MM.1S (cell line): ENCODE measurements around the gene CLSTN1.

Experiments
- EZH2 ChIP-seq: fragments of 300-600 bp; sonication (generic); optimal IDR thresholded peaks from 2 replicates; pipeline ENCODE3; 2017; ENCODE audit warnings: low read depth, mild to moderate bottlenecking, antibody characterized with exemption, low read length, mixed read lengths
- EZH2phosphoT487 ChIP-seq: fragments of 300-600 bp; sonication (generic); IDR thresholded peaks from 2 replicates; pipeline ENCODE4 v1.6.1; 2018; ENCODE audit warnings: antibody characterized with exemption, low read length
- TF ChIP-seq, protein P1 (sequence below): fragments of 300-600 bp; sonication (generic); IDR thresholded peaks from 2 replicates; pipeline ENCODE4 v1.5.1; 2016; ENCODE audit warnings: antibody characterized with exemption, low read length, mixed read lengths

DNA sequence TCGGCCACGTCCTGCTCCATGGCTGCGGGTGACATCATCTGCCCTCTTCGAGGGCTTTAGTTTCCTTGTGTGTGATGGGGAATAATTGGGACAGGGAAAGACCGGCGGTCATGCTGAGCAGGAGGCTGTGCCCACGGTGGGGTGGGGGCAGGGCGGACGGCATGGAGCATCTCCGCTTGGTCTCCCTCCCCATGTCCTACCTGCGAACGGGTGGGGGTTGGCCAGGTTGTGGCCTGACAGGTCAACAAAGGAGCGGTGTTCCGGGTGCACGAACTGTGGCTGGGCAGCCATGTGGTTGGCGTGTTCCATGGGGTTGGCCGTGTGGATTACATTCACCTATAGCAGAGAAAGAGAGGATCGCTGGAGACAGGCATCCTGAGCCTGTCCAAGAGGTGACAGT, 92.2 kb downstream of the CLSTN1 start:
- TF ChIP-seq, protein P1, sequence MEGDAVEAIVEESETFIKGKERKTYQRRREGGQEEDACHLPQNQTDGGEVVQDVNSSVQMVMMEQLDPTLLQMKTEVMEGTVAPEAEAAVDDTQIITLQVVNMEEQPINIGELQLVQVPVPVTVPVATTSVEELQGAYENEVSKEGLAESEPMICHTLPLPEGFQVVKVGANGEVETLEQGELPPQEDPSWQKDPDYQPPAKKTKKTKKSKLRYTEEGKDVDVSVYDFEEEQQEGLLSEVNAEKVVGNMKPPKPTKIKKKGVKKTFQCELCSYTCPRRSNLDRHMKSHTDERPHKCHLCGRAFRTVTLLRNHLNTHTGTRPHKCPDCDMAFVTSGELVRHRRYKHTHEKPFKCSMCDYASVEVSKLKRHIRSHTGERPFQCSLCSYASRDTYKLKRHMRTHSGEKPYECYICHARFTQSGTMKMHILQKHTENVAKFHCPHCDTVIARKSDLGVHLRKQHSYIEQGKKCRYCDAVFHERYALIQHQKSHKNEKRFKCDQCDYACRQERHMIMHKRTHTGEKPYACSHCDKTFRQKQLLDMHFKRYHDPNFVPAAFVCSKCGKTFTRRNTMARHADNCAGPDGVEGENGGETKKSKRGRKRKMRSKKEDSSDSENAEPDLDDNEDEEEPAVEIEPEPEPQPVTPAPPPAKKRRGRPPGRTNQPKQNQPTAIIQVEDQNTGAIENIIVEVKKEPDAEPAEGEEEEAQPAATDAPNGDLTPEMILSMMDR, result no peak
- TF ChIP-seq EZH2phosphoT487 (no peak), EZH2 (no peak)
